CD4-positive, alpha-beta T cell treated with Interleukin-17A for 1 hour (primary cell): ENCODE results near the gene PLXNC1.

Experiments used
- DNase-seq: peaks from one replicate; pipeline ENCODE4 v3.0.0-alpha.2; 2020

Gene PLXNC1

DNA sequence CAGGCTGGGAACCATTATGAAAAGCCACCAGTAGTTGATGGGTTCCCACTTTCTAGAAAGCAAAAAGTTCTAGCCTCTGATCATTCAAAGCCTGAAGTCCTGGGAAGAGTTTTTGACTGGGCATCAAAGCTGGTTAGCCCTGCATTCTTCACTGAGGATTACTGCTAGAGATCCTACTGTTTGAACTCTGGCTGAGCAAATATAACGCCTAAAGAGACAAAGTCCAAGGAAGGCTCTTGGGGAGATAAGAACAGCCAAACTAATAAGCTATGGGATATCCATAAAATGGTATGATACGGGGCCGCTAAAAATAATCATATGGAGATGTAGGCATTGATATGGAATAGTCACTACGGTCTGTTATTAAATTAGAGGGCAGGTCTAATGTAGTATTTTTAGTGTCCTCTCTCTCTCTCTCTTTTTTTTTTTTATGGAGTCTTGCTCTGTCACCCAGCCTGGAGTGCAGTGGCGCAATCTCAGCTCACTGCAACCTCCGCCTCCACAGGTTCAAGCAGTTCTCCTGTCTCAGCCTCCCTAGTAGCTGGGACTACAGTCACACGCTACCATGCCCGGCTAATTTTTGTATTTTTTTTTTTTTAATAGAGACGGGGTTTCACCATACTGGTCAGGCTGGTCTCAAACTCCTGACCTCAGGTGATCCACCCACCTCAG lies 35.5 kb downstream of the PLXNC1 start:
- DNase-seq, result no peak

DNA sequence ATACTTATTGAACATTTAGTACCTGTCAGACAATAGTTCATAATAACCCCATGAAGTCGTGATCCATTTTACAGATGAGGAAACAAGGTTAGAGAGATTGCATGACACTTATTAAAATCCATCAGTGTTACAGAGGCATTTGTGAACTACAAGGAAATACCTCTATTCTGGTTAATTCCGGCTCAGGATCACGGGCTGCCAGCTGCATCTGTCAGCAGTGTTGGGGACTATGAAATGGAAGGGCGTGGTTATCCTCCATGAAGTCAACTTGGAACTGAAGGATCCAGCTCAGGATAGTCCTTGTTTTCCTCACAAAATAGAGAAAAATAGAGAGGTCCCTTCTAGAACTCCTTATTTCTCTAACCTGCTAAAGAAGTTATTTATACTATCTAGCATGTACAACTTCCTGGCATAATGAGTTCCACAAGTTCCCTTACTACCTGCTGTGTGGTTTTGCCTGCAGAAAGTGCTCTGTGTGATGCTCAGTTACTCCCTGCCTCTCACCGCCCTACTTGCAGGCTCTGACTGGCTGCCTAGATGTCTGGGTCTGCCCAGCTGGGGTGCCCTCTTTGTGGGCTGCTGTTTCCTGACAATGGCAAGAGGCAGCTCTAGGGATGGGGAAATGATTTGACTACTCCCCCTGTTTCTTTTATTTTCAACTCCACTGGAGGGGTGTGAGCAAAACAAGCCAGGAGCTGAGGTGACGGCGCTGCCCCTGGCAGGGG lies 36.8 kb downstream of the PLXNC1 start:
- no peak for DNase-seq

DNA sequence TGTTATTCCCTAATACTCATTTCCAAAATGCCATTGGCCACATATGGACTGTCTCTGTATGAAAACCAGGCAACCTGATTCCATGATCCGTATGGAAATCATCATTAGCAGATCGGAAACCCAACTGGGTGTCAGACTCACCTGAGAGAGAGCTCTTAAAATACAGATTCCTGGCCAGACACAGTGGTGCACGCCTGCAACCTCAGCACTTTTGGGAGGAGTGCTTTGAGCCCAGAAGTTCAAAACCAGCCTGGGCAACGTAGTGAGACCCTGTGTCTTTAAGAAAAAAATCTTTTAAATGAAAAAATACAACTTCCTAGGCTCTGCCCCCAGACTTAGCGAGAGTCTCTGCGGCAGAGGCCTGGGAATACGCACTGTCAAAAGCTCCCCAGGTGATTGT lies 37.4 kb downstream of the PLXNC1 start:
- no peak for DNase-seq

DNA sequence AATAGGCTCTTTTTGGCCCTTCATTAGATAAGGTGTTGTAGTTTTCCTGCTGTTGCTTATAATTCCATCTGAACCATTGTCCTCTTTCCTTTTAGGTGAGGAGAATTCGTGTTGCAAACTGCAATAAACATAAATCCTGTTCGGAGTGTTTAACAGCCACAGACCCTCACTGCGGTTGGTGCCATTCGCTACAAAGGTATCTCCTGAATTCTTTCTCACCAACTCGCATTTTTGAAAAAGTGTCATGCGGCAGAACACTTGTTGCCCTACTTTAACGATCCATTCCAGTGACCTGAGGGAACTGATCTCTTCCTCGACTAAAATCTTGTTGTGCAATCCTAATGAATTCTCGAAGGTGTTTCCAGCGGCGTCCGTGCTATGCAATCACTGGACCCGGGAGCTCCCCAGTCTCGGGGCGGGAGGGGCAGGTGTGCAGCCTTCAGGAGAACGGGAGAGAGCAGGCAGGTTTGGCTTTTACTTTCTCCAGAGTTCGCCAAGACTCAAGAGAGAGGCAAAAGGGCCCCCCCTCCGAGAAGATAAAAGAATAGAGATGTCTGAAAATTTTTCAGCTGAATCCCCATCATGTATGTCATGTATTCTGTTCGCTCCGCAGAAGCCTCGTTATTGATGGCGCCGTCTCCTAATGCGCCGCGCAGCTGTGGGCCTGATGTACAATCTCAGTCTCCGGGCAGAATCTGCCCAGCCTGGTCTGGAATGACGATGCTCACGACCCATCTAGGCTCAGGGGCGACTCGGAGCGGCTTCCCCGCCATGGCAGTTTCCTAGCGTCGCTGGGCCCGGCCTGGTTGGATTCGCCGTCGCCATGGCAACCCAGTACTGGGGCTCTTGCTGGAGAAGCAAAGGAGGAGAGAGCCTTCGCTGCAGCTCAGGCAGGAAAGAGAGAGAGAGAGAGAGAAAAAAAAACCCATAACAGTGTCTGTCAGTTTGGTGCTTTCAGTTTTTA lies 38.2 kb downstream of the PLXNC1 start:
- DNase-seq, result no peak

DNA sequence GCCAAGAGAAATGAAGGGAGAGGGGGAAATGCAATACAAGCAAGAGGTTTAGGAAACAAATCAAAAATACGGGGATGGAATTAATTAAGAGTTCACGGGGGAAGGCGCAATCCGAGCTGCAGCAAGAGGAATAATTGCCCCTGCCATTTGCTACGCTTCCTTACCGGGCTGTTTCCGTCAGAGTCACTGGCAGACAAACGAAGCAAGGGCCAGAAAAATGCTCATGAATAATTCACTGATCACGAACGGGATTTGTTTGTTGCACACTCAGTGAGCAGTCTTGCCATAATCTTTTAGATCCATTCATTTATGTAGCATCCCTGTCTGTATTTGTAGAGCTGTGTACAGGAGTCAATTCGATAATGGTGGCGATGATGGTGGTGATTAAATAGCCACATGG lies 39.0 kb downstream of the PLXNC1 start:
- no peak for DNase-seq

DNA sequence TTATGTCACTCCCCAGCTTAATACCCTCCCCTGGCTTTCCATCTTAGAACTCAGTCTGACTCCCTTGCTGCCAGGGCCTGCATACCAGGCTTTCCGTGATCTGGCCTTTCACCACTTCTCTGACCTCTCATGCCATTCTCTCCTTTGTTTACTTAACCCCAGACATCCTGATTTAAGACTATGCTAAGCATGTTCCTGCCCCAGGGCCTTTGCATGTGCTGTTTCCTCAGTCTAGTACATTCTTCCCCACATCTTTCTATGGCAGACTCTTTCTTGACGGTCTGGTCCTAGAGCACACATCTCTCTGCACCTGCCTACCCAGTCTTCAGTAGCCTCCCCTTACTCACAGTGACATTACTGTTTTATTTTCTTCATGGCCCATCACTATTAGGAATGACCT lies 42.2 kb downstream of the PLXNC1 start:
- no peak for DNase-seq

DNA sequence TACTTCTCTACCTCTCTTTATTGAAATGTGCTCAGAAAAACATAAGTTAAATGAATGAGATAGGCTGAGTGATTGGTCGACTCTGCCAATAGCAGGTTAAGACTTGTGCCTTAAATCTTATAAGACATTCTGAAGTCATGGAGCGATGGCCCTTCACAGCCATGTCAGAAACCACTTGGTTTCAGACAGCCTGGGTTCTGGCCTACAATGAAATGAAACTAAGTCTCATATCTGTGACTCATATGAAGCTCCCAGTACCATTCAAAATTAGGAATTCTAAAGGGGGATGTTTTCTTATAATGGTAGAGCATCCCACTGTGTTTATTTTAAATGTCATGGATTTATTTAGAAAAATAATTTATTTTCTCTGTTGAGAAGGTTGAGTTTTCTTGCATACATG lies 42.6 kb downstream of the PLXNC1 start:
- no peak for DNase-seq

DNA sequence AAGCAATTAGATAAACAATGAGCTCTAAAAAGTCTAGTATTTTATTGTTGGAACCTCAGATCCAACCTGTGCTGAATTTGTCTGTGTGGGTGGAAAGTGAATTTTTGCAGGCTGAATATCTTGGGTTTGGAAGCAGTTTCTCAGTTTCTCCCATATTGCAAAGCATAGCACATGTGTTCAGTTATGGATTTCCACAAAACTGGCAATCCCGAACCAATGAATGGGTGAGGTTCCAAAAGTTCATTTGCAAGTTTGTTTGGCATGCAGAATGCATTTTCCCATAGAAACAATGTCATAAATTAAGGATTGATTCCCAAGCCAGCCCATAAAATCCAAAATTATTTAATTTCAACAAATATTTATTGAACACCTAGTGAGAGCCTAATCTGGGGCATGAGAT lies 43.4 kb downstream of the PLXNC1 start:
- no peak for DNase-seq

DNA sequence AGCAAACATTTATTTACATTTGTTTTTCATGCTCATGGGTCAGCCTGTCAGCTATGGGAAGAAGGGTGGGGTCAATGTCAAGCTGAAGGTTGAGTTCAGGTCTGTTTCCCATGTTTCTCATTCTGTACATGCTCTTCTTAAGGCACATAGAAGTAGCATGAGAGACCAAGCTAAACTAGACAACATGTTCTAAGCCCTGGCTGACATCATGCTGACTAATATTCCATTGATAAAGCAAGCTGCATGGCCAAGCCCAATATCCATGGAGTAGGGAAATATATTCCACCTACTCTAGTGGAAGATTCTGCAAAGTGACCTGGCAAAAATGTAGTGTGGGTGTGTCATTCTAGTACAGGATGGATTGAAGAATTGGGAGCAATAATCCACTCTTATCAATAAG lies 44.1 kb downstream of the PLXNC1 start:
- DNase-seq, result no peak

DNA sequence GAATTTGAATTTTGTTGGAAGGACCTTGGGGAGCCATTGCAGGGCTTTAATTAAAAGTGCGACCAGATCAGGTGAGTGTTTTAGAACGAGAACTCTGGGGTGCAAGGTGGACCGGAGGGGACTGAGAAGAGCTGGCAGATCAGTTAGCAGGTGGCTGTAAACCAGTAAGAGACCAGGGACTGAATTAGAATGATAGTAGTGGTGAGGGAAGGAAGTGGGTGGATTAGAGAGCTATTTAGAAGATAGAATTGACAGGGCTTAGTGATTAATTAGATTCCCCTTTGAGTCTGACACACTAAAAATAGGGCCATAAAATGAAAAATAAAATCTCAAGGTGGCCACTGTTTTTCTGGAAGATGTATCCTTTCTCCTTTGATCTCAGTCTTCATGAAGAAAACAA lies 44.8 kb downstream of the PLXNC1 start:
- DNase-seq, result no peak

DNA sequence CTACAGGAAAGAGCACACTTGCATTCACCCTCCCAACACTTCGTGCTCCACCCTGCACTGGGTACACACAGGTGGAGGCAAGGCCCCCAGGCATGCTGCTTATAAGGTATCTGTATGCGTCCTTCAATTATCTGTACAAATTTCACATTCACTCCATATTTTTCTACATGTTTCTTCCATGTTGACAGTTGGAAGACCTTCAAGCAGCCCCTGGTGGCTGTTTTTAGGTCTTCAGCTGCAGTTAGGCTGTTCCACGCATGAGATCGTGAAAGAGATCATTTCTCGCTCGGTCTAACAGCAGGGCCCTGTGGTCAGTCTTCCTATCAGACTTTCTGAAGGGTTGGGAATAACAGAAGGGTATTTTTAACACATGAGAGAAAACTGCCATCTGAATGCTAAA lies 47.1 kb downstream of the PLXNC1 start:
- DNase-seq, result no peak

DNA sequence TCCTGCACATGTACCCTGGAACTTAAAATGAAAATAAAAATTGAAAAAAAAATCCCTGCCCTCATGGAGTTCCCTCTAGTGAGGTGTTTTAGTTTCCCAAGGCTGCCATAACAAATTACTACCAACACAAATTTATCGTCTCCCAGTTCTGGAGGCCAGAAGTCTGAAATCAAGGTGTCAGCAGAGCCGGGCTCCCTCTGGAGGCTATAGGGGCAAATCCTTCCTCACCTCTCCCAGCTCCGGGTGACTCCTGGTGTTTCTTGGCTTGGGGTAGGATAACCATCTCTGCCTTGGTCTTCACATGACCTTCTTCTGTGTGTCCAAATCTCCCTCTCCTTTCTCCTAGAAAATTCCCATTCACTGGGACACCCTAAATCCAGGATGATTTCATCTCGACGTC lies 50.1 kb downstream of the PLXNC1 start:
- DNase-seq, result no peak

DNA sequence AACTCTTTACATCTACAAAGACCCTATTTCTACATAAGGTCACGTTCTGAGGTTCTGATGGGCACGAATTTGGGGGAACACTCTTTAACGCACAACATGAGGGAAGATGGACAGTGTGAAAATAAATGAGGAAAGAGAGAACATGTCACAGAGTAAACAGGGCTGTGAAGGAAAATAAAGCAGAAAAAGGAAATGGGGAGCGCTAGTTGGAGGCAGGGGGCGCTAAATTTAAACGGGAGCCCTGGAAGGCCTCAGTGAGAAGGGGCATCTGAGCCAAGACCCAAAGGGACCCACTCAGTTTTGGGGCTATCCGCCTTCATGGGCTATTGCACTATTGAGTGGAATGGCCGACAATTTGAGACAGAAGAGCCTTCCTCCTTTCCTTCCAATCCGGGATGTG lies 50.5 kb downstream of the PLXNC1 start:
- DNase-seq, result no peak

DNA sequence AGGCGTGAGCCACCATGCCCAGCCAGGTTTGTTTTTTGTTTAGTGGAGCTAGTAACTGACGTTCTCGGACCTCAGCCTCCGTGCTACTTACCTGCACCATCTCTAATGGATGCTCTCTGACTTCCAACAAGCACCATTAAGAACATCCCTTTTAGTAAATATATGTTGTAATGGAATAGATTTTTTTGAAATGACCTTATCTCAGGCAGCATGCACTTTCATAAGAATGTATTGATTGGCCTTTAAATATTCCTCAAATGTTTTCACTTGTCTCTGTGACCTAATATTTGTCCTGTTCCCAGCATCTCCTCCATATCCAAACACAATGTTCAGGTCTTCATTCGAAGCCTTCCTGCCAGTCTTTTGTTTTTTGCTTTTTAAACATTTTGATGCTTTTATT lies 51.7 kb downstream of the PLXNC1 start:
- DNase-seq, result no peak

DNA sequence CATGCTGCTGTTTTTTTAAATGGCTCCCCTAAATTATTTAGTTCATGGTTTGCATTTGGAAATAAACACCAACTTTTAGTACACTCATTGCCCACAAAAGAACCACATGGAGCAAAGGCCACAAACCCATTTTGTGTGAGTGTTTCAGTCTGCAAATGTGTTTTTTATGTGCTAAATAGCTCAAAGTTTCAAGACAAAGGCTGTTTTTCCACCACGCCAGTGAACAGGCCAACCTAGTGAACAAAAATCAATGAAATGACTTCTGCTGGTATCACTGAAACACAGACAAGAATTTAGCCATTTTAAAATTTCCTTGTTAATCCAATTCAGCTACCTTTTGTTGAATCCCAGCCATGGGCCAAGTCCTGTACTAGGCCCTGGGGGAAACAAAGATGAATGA lies 52.3 kb downstream of the PLXNC1 start:
- no peak for DNase-seq

DNA sequence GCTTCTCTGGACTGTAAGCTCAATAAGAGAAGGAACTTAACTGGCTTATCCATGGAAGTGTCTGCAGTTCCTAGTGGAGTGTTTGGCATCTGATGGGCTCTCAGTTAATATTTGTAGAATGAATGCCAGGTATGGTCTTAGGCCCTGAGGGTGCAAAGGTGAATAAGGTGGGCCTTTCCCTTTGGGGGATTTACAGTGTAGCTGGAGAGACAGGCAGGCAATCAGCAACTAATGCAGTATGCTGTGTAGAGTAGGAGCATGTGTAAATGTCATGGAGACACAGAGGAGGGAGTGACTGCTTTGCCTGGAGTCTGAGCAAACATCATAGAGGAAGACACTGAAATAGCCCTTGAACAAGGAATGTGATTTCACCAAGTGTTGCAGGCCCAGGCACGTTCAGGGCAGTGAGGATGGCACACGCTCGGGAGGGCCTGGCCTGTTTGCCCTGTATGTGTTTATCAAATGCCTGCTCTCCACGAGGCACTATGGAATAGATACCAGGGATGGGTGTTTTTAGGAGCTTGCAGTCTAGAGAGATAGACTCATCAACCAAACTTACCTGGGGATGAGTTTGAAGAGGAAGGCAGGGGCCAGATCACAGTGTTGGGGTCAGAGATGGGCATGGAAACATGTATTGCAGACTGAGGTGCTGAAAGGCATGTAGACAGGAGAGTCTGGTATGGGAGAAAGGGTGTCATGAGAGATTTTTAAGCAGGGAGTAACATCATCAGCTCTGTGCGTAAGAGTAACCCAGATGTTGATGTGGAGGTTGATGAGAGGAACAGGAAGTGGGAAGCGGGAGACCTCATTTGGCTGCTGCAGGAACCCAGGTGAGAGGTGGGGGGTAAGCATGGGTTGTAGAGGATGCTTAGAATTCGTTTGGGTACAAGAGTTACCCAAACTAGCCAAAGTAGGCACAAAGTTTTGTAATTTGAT lies 54.1 kb downstream of the PLXNC1 start:
- DNase-seq, result no peak

DNA sequence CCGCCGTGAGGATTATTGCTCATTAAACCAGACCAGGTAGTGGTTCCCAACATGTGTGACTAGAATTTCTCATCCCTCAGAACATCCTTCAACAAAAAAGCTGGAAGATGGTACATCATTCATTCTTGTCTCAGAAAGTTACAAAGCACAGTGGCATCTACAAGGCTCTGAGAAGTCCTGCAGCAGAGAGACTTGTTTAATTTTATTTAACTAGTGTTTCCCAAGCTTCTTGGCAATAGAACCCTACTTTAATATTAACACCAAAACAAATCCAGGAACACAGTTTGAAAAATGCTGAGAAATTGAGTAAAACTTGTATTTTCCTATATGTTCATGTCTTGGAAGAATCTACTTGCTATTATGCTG lies 54.8 kb downstream of the PLXNC1 start:
- DNase-seq, result no peak

DNA sequence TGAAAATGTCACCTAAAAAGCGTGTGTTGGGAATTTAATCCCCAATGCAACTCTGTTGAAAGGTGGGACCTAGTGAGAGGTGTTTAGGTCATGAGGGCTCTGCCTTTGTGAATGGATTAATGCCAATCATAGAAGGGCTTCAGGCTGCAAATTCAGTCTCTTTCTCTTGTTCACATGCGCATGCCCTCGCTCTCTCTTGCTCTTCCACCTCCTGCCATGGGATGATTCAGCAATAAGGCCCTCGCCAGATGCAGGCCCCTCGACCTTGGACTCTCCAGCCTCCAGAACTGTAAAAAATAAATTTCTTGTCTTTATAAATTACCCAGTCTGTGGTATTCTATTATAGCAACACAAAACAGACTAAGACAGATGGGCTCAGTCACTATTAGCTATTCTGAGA lies 55.4 kb downstream of the PLXNC1 start:
- no peak for DNase-seq

DNA sequence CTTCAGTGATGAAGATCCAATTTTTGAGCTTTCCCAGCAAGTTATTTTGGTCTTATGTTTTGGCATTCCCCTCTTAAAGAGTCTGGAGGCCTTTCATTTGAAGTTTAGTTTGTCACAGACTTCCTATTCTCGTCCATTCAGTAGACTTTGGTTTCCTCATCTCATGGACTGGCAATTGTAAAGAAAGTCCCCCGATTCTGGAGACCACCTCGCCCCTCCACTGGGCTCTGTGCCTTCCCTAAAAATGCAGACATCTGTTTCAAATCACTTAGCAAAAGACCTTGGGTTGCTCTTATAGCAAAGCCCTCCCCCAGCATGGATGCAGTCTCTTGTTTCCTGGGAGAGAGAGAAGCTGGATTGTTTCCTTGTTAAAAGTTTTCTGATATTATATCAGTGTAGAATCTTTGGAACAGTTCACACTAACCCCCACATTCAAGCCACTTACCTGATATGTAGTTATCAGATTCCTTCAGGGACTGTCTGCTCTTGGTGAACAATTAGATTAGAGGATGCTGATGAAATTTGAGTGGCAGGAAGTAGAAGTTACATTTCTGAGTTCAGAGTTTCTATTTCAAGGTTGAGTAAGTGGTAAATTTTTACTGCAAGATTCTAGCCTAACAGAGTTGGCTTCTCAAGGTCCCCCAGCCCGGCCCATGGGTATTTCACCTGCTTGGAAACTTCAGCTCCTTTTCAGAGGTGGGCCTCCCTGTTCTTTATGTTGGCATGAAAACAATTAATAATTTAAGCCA lies 56.3 kb downstream of the PLXNC1 start:
- peak; percentile 14 for DNase-seq

DNA sequence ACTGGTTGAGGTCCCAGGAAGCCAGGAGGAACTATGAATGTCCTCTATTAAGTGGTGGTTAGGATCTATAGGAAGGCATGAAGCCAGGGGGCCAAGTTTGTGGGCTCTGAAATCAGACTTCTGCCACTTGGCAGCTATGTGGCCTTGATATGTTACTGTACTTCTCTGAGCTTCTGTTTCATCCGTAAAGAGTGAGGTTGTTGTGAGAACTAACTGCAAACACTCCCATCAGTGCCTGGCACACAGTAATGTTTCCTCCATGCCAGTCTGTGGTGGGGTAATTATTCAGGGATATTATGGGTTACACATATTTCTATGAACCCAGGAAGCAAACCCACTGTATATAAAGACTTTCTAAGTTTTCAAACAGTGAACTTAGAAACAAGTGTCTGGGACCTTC lies 57.4 kb downstream of the PLXNC1 start:
- peak; percentile 14 for DNase-seq

DNA sequence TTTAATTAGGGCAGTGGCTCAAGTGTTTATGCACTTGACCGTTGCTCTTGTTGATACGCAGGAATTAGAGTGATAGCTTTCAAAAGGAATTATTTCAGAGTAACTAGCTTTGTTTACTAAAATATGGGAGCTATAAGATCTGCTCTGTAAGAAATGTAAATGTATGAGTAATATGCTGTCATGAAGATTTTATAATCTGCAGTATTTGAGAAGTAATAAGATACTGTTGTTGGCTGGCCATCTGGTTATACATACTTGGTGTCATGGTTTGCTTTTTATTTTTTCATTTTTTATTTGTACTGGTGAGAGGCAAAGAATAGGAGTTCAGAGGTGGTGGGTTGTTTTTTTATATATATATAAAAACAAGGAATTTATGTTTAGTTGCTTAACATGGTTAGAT lies 58.5 kb downstream of the PLXNC1 start:
- no peak for DNase-seq

DNA sequence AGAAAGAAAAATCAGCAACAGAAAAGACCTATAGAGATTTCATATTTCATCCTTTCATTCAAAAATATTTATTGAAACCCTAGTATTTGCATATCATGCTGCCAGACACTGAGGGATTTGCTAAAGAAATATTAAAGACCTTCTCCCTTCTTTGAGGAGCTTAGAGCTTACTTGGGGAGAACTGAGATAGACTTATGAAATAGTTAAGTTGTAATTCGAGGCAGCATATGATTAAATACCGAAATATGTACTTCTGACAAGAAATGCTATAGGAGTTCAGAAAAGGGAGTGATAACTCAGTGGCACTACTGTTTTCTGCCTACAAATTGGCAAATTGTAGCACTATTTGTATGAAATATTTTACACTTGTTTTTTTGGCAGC lies 59.1 kb downstream of the PLXNC1 start:
- DNase-seq, result no peak
